Central memory CD8-positive, alpha-beta T cell (primary cell): ENCODE measurements around the gene MOSPD3.

ENCODE experiments used
- ATAC-seq: fragments of 150-1000 bp; cut with Tn5 transposase; replicated peaks from 2 replicates; pipeline ENCODE4 v1.10.0; 2022; ENCODE audit warnings: mild to moderate bottlenecking, moderate FRiP score, moderate number of reproducible peaks; ENCODE audit not compliant: poor library complexity, severe bottlenecking; ENCODE audit errors: extremely low read depth
- DNase-seq, 2 donors: peaks; one replicate each; pipeline ENCODE4 v3.0.0; 2021; ENCODE audit warnings: low spot score in 2 of 2
- H3K27ac Mint-ChIP-seq: one replicate; pipeline ENCODE4 v1.8.0; 2022; ENCODE audit warnings: low read depth, mild to moderate bottlenecking, moderate library complexity, mixed read lengths
- H3K27me3 Mint-ChIP-seq: one replicate; pipeline ENCODE4 v1.8.0; 2022; ENCODE audit warnings: mixed read lengths
- H3K36me3 Mint-ChIP-seq: one replicate; pipeline ENCODE4 v1.8.0; 2022; ENCODE audit warnings: mild to moderate bottlenecking, moderate library complexity, mixed read lengths; ENCODE audit not compliant: insufficient read depth
- H3K4me1 Mint-ChIP-seq: one replicate; pipeline ENCODE4 v1.8.0; 2022; ENCODE audit warnings: mixed read lengths
- H3K4me3 Mint-ChIP-seq: one replicate; pipeline ENCODE4 v1.8.0; 2022; ENCODE audit warnings: mild to moderate bottlenecking, moderate library complexity, mixed read lengths
- H3K9me3 Mint-ChIP-seq: one replicate; pipeline ENCODE4 v1.8.0; 2022; ENCODE audit warnings: mixed read lengths

The MOSPD3 gene

DNA sequence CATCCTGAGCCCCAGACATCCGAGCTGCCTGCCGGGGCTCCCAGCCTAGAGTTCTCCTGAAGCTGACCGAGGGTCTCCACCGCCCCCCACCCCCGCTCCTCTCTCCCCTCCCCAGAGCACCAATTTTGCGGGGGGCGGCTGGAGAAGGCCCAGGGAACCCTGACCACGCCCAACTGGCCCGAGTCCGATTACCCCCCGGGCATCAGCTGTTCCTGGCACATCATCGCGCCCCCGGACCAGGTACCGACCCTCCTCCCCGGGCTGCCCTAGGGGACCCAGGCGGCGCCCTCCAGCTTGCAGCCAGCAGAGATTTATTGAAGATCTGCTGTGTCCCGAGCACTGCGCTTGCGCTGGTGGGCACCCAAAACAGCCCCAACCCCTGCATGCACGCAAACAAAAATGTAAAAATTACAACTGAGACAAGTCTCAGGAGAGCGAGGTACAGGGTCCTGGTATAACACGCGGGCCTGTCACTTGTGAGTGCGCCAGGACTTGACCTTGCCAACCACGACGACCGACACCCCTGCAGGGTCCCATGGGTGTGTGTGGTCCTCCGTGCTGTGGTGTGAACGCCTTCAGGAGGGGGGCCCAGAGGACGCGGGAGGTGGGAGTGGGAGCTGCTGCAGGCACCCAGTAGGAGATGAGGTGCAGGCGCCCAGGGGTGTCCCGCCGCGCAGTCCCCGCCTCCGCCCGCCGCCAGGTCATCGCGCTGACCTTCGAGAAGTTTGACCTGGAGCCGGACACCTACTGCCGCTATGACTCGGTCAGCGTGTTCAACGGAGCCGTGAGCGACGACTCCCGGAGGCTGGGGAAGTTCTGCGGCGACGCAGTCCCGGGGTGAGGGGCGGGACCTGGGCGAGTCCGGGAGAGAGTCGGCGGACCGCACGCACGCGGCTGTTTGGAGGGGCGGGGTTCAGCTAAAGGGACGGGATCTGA lies 7.1 kb upstream of the MOSPD3 start:
- Mint-ChIP-seq H3K36me3 (peaks cover 5% of the 10 kb centered on the region), H3K4me1 (peaks cover 17% of the 10 kb centered on the region), H3K27ac (no peak overlapping the region), H3K27me3 (no peaks in the 10 kb centered on the region), H3K9me3 (no peaks in the 10 kb centered on the region), H3K4me3 (peak overlapping the region; percentile 85)
- no peak for DNase-seq
- peak; percentile 20 for ATAC-seq

DNA sequence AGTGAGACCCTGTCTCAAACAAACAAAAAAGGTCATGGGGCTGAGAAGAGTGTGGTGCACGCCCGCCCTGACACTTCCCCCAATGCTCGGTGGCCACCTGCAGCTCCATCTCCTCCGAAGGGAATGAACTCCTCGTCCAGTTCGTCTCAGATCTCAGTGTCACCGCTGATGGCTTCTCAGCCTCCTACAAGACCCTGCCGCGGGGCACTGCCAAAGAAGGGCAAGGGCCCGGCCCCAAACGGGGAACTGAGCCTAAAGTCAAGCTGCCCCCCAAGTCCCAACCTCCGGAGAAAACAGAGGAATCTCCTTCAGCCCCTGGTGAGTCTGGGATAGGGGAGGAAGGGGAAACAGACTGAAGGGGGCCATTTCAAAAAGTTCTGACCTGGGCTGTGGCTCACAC lies 6.0 kb upstream of the MOSPD3 start:
- H3K4me3 Mint-ChIP-seq = peak overlapping the region; percentile 85
- peaks cover 17% of the 10 kb centered on the region for H3K4me1 Mint-ChIP-seq
- no peaks in the 10 kb centered on the region for H3K27me3 Mint-ChIP-seq
- H3K9me3 Mint-ChIP-seq = no peaks in the 10 kb centered on the region
- DNase-seq = no peak
- ATAC-seq = no peak
- H3K36me3 Mint-ChIP-seq = peaks cover 5% of the 10 kb centered on the region
- H3K27ac Mint-ChIP-seq = no peak overlapping the region

GRCh38 chr7:100607111-100607510 lies 5.2 kb upstream of the MOSPD3 start:
- ATAC-seq (no peak), DNase-seq (no peak)
- no peak overlapping the region for H3K27ac Mint-ChIP-seq
- peaks cover 20% of the 10 kb centered on the region for H3K4me1 Mint-ChIP-seq
- peaks cover 10% of the 10 kb centered on the region for H3K36me3 Mint-ChIP-seq
- H3K4me3 Mint-ChIP-seq = peak overlapping the region; percentile 35
- H3K27me3 Mint-ChIP-seq = no peaks in the 10 kb centered on the region
- no peaks in the 10 kb centered on the region for H3K9me3 Mint-ChIP-seq

GRCh38 chr7:100609958-100610357 lies 2.4 kb upstream of the MOSPD3 start:
- Mint-ChIP-seq H3K36me3 (peaks cover 17% of the 10 kb centered on the region), H3K9me3 (no peaks in the 10 kb centered on the region), H3K27me3 (no peaks in the 10 kb centered on the region), H3K4me1 (peaks cover 24% of the 10 kb centered on the region), H3K4me3 (no peak overlapping the region), H3K27ac (peak overlapping the region; percentile 99)
- ATAC-seq (no peak), DNase-seq (no peak)

- H3K9me3 Mint-ChIP-seq = no peaks in the 10 kb centered on the region
- H3K36me3 Mint-ChIP-seq = peaks cover 15% of the 10 kb centered on the region
- peak overlapping the region; percentile 99 for H3K27ac Mint-ChIP-seq
- peaks cover 17% of the 10 kb centered on the region for H3K4me1 Mint-ChIP-seq
- no peaks in the 10 kb centered on the region for H3K27me3 Mint-ChIP-seq
- DNase-seq (no peak), ATAC-seq (no peak)
- H3K4me3 Mint-ChIP-seq = peak overlapping the region; percentile 98
Observed at GRCh38 chr7:100612730-100613390, 520 bp downstream of the MOSPD3 start.

- Mint-ChIP-seq H3K27me3 (no peaks in the 10 kb centered on the region), H3K4me3 (peak overlapping the region; percentile 98), H3K9me3 (no peaks in the 10 kb centered on the region), H3K36me3 (peaks cover 13% of the 10 kb centered on the region), H3K27ac (peak overlapping the region; percentile 0), H3K4me1 (peaks cover 17% of the 10 kb centered on the region)
- DNase-seq = no peak
- ATAC-seq = no peak
Observed at GRCh38 chr7:100613412-100614175, 1.3 kb downstream of the MOSPD3 start.

DNA sequence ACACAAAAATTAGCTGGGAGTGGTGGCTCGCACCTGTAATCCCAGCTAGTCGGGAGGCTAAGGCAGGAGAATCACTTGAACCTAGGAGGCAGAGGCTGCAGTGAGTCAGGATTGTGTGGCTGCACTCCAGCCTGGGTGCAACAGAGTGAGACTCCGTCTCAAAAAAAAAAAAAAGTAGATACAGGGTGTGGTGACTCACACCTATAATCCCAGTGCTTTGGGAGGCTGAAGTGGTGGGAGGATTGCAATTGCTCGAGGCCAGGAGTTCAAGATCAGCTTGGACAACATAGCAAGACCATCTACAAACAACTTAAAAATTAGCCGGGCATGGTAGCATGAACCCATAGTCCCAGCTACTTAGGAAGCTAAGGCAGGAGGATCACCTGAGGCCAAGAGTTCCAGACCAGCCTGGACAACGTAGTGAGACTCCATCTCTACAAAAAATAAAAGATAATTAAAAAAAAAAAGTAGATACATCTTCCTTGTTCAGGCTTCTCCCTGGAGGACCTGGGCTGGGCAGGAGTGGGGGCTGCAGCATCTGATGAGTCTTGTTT lies 2.0 kb downstream of the MOSPD3 start:
- ATAC-seq (no peak), DNase-seq (no peak)
- H3K4me3 Mint-ChIP-seq = no peak overlapping the region
- H3K36me3 Mint-ChIP-seq = peaks cover 12% of the 10 kb centered on the region
- H3K9me3 Mint-ChIP-seq = no peaks in the 10 kb centered on the region
- no peaks in the 10 kb centered on the region for H3K27me3 Mint-ChIP-seq
- H3K4me1 Mint-ChIP-seq = peaks cover 17% of the 10 kb centered on the region
- no peak overlapping the region for H3K27ac Mint-ChIP-seq

DNA sequence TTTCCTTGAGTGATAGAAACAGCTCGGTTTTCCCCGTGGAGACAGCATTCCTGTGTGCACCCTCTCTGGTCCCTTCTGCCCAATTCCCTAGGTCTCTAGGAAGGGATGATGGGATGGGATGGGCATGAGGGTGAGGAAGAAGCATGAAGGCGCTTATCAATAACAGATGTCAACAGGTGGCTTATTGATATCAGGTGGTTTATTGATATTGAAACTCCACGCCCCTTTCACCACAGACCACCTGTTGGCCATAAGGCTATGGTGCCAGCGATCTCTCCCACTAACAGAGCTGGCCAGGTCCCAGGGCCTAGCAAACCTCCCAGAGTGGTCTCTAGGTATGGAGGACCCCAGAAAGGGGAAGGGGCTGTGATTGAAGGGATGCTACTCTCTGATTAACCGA lies 7.9 kb downstream of the MOSPD3 start:
- DNase-seq (no peak), ATAC-seq (no peak)
- H3K36me3 Mint-ChIP-seq = peaks cover 7% of the 10 kb centered on the region
- H3K27ac Mint-ChIP-seq = no peak overlapping the region
- H3K9me3 Mint-ChIP-seq = no peaks in the 10 kb centered on the region
- no peak overlapping the region for H3K4me3 Mint-ChIP-seq
- H3K27me3 Mint-ChIP-seq = no peaks in the 10 kb centered on the region
- H3K4me1 Mint-ChIP-seq = peaks cover 1% of the 10 kb centered on the region

- peaks cover 7% of the 10 kb centered on the region for H3K4me1 Mint-ChIP-seq
- H3K27me3 Mint-ChIP-seq = no peaks in the 10 kb centered on the region
- H3K27ac Mint-ChIP-seq = no peak overlapping the region
- ATAC-seq (no peak), DNase-seq (no peak)
- H3K4me3 Mint-ChIP-seq = no peak overlapping the region
- no peaks in the 10 kb centered on the region for H3K9me3 Mint-ChIP-seq
- H3K36me3 Mint-ChIP-seq = peaks cover 7% of the 10 kb centered on the region
Observed at GRCh38 chr7:100620804-100621203, 8.5 kb downstream of the MOSPD3 start.

GRCh38 chr7:100621554-100621953 lies 9.2 kb downstream of the MOSPD3 start:
- Mint-ChIP-seq H3K9me3 (no peaks in the 10 kb centered on the region), H3K36me3 (peaks cover 7% of the 10 kb centered on the region), H3K4me3 (no peak overlapping the region), H3K4me1 (peaks cover 14% of the 10 kb centered on the region), H3K27ac (no peak overlapping the region), H3K27me3 (no peaks in the 10 kb centered on the region)
- DNase-seq (no peak), ATAC-seq (no peak)

- H3K27ac Mint-ChIP-seq = no peak overlapping the region
- peaks cover 22% of the 10 kb centered on the region for H3K4me1 Mint-ChIP-seq
- DNase-seq = no peak
- no peak overlapping the region for H3K4me3 Mint-ChIP-seq
- H3K27me3 Mint-ChIP-seq = no peaks in the 10 kb centered on the region
- peaks cover 9% of the 10 kb centered on the region for H3K36me3 Mint-ChIP-seq
- no peaks in the 10 kb centered on the region for H3K9me3 Mint-ChIP-seq
- no peak for ATAC-seq
Observed at GRCh38 chr7:100623951-100624824, 11.8 kb downstream of the MOSPD3 start.
